Measurements from ENCODE around the gene C2CD2.

Gene C2CD2

GRCh38 chr21:41846033-41846317 lies 107.8 kb downstream of the C2CD2 start:
- DNase-seq (ENCODE audit: low read depth) = no peak

GRCh38 chr21:41845310-41846032 lies 108.3 kb downstream of the C2CD2 start:
- DNase-seq (ENCODE audit: low read depth) = no peak

- no peak for DNase-seq (ENCODE audit: low read depth)
These were observed 110.2 kb downstream of the C2CD2 start for GRCh38 chr21:41843584-41843983.

- no peak for DNase-seq (ENCODE audit: low read depth)
These were observed 112.9 kb downstream of the C2CD2 start for GRCh38 chr21:41840880-41841279.

GRCh38 chr21:41839387-41840000 lies 114.3 kb downstream of the C2CD2 start:
- no peak for DNase-seq (ENCODE audit: low read depth)

GRCh38 chr21:41837756-41838297 lies 116.0 kb downstream of the C2CD2 start:
- DNase-seq (ENCODE audit: low read depth) = no peak

- no peak for DNase-seq (ENCODE audit: low read depth)
These were observed 117.4 kb downstream of the C2CD2 start for GRCh38 chr21:41836166-41837015.

- no peak for DNase-seq (ENCODE audit: low read depth)
These were observed 118.1 kb downstream of the C2CD2 start for GRCh38 chr21:41835711-41836154.

Measured in GM04504 (cell line).